ENCODE results near the gene NPHP3.

NPHP3 gene

DNA sequence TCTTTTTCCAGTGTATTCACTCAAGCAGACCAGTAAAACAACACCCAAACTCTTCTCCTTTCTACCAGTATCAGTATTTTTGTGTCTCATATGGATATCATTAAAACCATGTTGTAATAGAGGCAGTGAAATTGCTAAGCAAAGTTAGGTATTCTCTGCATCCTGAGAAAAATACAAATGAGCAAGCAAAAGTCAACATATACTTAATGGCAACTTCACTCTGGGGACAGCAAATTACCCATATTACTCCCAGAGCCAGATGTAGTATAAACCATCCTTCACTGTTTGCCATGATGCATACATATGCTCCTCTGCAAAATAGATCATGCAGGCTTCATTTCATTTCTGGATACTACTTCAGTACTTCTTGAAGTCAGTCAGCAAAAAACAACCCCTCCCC, 40.0 kb downstream of the NPHP3 start:
- Histone ChIP-seq H3K27ac (no peak overlapping the region), H3K27me3 (replicated peaks) (no peaks in the 10 kb centered on the region), H3K4me3 (ENCODE audit: low read depth, low read length) (no peak overlapping the region), H3K36me3 (replicated peaks) (peaks cover 23% of the 10 kb centered on the region)
- in situ Hi-C loops (cut with HindIII; ENCODE audit: low pct_ligation_motif_present, low sequenced_read_pairs) = no loop called here
- DNase-seq = no peak
- TF ChIP-seq, protein P1, sequence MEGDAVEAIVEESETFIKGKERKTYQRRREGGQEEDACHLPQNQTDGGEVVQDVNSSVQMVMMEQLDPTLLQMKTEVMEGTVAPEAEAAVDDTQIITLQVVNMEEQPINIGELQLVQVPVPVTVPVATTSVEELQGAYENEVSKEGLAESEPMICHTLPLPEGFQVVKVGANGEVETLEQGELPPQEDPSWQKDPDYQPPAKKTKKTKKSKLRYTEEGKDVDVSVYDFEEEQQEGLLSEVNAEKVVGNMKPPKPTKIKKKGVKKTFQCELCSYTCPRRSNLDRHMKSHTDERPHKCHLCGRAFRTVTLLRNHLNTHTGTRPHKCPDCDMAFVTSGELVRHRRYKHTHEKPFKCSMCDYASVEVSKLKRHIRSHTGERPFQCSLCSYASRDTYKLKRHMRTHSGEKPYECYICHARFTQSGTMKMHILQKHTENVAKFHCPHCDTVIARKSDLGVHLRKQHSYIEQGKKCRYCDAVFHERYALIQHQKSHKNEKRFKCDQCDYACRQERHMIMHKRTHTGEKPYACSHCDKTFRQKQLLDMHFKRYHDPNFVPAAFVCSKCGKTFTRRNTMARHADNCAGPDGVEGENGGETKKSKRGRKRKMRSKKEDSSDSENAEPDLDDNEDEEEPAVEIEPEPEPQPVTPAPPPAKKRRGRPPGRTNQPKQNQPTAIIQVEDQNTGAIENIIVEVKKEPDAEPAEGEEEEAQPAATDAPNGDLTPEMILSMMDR (IDR thresholded peaks at IDR 0.05; ENCODE audit: low read depth, low read length, missing control alignments) = no peak

DNA sequence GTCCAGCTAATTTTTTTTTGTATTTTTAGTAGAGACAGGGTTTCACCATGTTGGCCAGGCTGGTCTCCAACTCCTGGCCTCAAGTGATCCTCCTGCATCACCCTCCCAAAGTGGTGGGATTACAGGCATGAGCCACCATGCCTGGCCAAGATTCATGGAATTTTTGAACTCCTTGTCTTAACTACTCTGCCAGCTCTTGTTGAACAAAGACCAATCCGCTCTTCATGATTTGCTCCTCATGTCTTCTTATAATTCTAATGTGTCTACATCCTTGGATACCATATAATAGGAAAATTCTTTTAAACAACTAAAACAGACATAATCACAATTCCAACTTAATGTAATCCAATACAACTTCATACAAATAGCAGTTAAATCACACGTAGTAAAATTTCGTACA, 40.8 kb downstream of the NPHP3 start:
- H3K27me3 ChIP-seq (replicated peaks) = no peaks in the 10 kb centered on the region
- H3K4me3 ChIP-seq (ENCODE audit: low read depth, low read length) = no peak overlapping the region
- DNase-seq = no peak
- TF ChIP-seq, protein P1 (IDR thresholded peaks at IDR 0.05; ENCODE audit: low read depth, low read length, missing control alignments) = no peak
- in situ Hi-C loops (cut with HindIII; ENCODE audit: low pct_ligation_motif_present, low sequenced_read_pairs) = no loop called here
- H3K27ac ChIP-seq = no peak overlapping the region
- peaks cover 31% of the 10 kb centered on the region for H3K36me3 ChIP-seq (replicated peaks)

DNA sequence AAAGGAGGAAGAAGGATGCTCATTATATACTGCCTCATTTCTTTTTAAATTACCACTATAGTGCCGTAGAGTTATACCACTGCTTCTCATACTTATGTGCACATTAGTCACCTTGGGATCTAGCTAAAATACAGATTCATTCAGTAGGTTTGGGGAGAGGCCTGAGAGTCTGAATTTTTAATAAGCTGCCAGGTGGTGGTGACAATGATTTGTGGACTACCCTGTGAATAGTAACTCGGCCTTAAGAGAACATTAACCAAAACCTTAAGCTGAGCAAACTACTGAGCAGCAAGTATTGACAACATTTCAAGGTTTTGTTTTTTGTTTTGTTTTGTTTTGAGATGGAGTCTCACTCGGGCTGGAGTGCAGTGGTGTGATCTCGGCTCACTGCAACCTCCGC, 42.3 kb downstream of the NPHP3 start:
- Histone ChIP-seq H3K27ac (no peak overlapping the region), H3K4me3 (ENCODE audit: low read depth, low read length) (no peak overlapping the region), H3K27me3 (replicated peaks) (no peaks in the 10 kb centered on the region), H3K36me3 (replicated peaks) (peaks cover 29% of the 10 kb centered on the region)
- no peak for DNase-seq
- TF ChIP-seq, protein P1 (IDR thresholded peaks at IDR 0.05; ENCODE audit: low read depth, low read length, missing control alignments) = no peak
- in situ Hi-C loops (cut with HindIII; ENCODE audit: low pct_ligation_motif_present, low sequenced_read_pairs) = no loop called here

DNA sequence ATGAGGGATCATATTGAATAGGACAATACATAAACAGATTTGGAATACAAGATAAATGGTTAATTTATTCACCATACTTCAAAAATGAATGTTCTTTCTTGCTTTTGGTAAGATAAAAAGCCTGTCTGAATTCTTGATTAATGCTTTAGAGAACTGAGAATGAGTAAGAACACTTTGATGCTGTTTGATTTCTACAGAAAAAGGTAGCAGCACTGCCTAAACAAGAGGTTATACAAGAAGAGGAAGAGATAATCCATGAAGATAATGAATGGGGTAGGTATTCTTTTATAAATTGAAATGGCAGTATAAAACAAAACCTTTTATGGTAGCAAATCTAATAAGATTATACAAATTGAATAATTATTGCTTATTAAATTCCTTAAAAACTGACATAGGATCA, 46.8 kb downstream of the NPHP3 start:
- no peaks in the 10 kb centered on the region for H3K27me3 ChIP-seq (replicated peaks)
- TF ChIP-seq, protein P1 (IDR thresholded peaks at IDR 0.05; ENCODE audit: low read depth, low read length, missing control alignments) = no peak
- H3K36me3 ChIP-seq (replicated peaks) = peaks cover 32% of the 10 kb centered on the region
- H3K4me3 ChIP-seq (ENCODE audit: low read depth, low read length) = no peak overlapping the region
- DNase-seq = no peak
- in situ Hi-C loops (cut with HindIII; ENCODE audit: low pct_ligation_motif_present, low sequenced_read_pairs) = no loop called here
- no peak overlapping the region for H3K27ac ChIP-seq

DNA sequence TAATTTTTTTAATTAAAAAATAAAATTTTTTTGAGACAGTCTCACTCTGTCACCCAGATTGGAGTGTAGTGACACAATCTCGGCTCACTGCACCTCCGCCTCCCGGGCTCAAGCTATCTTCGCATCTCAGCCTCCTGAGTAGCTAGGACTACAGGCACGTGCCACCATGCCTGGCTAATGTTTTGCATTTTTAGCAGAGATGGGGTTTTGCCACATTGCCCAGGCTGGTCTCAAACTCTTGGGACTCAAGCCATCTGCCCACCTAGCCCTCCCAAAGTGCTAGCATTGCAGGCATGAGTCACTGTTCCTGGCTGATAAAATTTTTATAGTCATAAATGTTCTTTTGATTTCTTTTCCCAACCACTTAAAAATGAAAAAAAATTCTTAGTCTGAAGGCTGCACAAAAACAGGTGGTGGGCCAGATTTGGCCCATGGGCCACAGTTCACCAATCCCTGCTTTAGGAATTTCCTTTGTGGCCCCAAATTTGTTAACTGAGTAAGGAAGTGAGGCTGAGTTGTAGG, 52.9 kb downstream of the NPHP3 start:
- DNase-seq = no peak
- in situ Hi-C loops (cut with HindIII; ENCODE audit: low pct_ligation_motif_present, low sequenced_read_pairs) = no loop called here
- Histone ChIP-seq H3K36me3 (replicated peaks) (peaks cover 13% of the 10 kb centered on the region), H3K27me3 (replicated peaks) (no peaks in the 10 kb centered on the region), H3K27ac (no peak overlapping the region), H3K4me3 (ENCODE audit: low read depth, low read length) (no peak overlapping the region)
- TF ChIP-seq, protein P1 (IDR thresholded peaks at IDR 0.05; ENCODE audit: low read depth, low read length, missing control alignments) = no peak

DNA sequence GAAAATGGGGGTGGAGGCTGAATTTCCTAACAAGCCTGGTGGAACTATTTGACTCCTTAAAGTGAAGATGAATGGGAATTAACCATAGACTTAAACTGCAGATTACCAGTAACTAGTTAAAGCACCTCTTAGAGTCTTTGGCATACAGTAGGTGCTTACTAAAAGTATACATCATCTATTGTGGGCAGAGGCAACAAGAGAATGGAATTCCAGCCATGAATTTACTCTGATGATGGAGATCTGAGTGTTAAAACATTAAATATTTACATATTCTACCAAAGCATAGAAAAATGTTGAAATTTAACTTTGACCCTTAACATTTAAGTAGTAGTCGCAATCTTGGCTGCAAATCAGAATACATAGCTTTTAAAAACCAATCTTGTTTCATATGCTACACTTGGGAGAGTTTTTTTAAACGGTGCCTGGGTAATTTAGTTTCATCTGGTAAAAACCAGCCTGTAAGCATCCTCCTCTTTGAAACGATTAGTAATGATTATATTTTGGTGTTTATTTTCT, 56.9 kb downstream of the NPHP3 start:
- TF ChIP-seq, protein P1 (IDR thresholded peaks at IDR 0.05; ENCODE audit: low read depth, low read length, missing control alignments) = no peak
- in situ Hi-C loops (cut with HindIII; ENCODE audit: low pct_ligation_motif_present, low sequenced_read_pairs) = no loop called here
- H3K4me3 ChIP-seq (ENCODE audit: low read depth, low read length) = no peak overlapping the region
- H3K27me3 ChIP-seq (replicated peaks) = no peaks in the 10 kb centered on the region
- no peak for DNase-seq
- H3K27ac ChIP-seq = no peak overlapping the region
- H3K36me3 ChIP-seq (replicated peaks) = peaks cover 5% of the 10 kb centered on the region
